Endothelial cell of umbilical vein (primary cell): ENCODE data around the gene AP2B1. TPM values are rescaled to one million over a fixed set of nuclear protein-coding genes. Genes with fewer than 3 reads are reported as not detected.

Experiments
- BruUV-seq: library from RNA; stranded (reverse); fragments of 400-500 nt; replicated peaks from 2 replicates; lab custom pipeline; 2021; lab: Mats Ljungman, UMichigan
- CTCF ChIA-PET: fragments of 300-600, 350-600 bp; sonication (Branson Sonifier 250); formaldehyde crosslinking; loops from one replicate; lab custom pipeline; 2021; ENCODE audit warnings: antibody characterized with exemption, inconsistent platforms; lab: Charles Lee
- POLR2A ChIA-PET: fragments of 300-600, 350-600 bp; sonication (Branson Sonifier 250); formaldehyde crosslinking; loops from one replicate; lab custom pipeline; 2021; ENCODE audit warnings: antibody characterized with exemption, inconsistent platforms; lab: Charles Lee
- DNase-seq: peaks from one replicate; pipeline ENCODE4 v3.0.0-alpha.2; 2011; ENCODE audit warnings: low read depth, low spot score
- FAIRE-seq: peaks from 2 replicates; lab custom pipeline; 2011; peaks lifted over from hg19 to GRCh38; lab: Jason Lieb, UNC
- H2AFZ ChIP-seq: 2 replicates; pipeline ENCODE4 v1.6.0; 2012; ENCODE audit warnings: low read depth, low read length, control low read depth, inconsistent platforms
- H3K27ac ChIP-seq: 2 replicates; pipeline ENCODE4 v1.5.1; 2011; ENCODE audit warnings: low read depth, mild to moderate bottlenecking, control low read depth, low read length, moderate library complexity; ENCODE audit not compliant: insufficient read depth
- H3K27me3 ChIP-seq, 2 experiments: 2 replicates each; pipeline versions ENCODE4 v1.6.0 to v1.6.1; 2011; ENCODE audit warnings: low read length in 2 of 2, mixed read lengths in 1 of 2; ENCODE audit not compliant: control insufficient read depth in 2 of 2, insufficient read depth in 2 of 2
- H3K36me3 ChIP-seq, 2 experiments: 2 replicates in 1 of 2; 3 replicates in 1 of 2; pipeline ENCODE4 v1.5.1; 2011; ENCODE audit warnings: low read length in 2 of 2, mild to moderate bottlenecking in 1 of 2, moderate library complexity in 1 of 2; ENCODE audit not compliant: control insufficient read depth in 2 of 2, insufficient read depth in 2 of 2; ENCODE audit errors: extremely low read depth in 1 of 2
- H3K4me1 ChIP-seq: 3 replicates; pipeline ENCODE4 v1.5.1; 2011; ENCODE audit warnings: mild to moderate bottlenecking, low read length; ENCODE audit not compliant: control insufficient read depth, insufficient read depth; ENCODE audit errors: extremely low read depth
- H3K4me2 ChIP-seq: 2 replicates; pipeline ENCODE4 v1.6.1; 2011; ENCODE audit warnings: low read length, control low read depth, mixed read lengths; ENCODE audit not compliant: insufficient read depth
- H3K4me3 ChIP-seq, 3 experiments: fragments of 200-600 bp in 1 of 3; sonication (generic), shearing (Covaris generic) in 1 of 3; replicated peaks in 1 of 3; 2 replicates each; pipeline ENCODE4 v1.5.1; 2011 to 2016; ENCODE audit warnings: control low read depth in 3 of 3, low read length in 3 of 3, mild to moderate bottlenecking in 2 of 3, inconsistent platforms in 1 of 3, low read depth in 1 of 3, moderate library complexity in 1 of 3; ENCODE audit not compliant: insufficient read depth in 1 of 3
- H3K79me2 ChIP-seq: 2 replicates; pipeline ENCODE4 v1.6.0; 2012; ENCODE audit warnings: low read length, inconsistent platforms; ENCODE audit not compliant: control insufficient read depth, insufficient read depth
- H3K9ac ChIP-seq: replicated peaks from 2 replicates; pipeline ENCODE3; 2011; ENCODE audit warnings: low read length, control low read depth; ENCODE audit not compliant: insufficient read depth; ENCODE audit errors: extremely low read depth
- H3K9me1 ChIP-seq: replicated peaks from 3 replicates; pipeline ENCODE4 v1.6.0; 2011; ENCODE audit warnings: mild to moderate bottlenecking, low read length; ENCODE audit not compliant: control insufficient read depth, insufficient read depth; ENCODE audit errors: extremely low read depth
- H3K9me3 ChIP-seq: replicated peaks from 2 replicates; pipeline ENCODE4 v1.5.1; 2012; ENCODE audit warnings: low read length, inconsistent platforms; ENCODE audit not compliant: control insufficient read depth, insufficient read depth
- H4K20me1 ChIP-seq: replicated peaks from 2 replicates; pipeline ENCODE3; 2011; ENCODE audit warnings: mild to moderate bottlenecking, low read length; ENCODE audit not compliant: control insufficient read depth, insufficient read depth; ENCODE audit errors: extremely low read depth
- EZH2 ChIP-seq: IDR thresholded peaks from 2 replicates; pipeline ENCODE4 v1.6.1; 2012; ENCODE audit warnings: borderline replicate concordance, low read depth, mild to moderate bottlenecking, moderate library complexity, low read length, inconsistent platforms; ENCODE audit not compliant: severe bottlenecking
- FOS ChIP-seq: IDR thresholded peaks from 2 replicates; pipeline ENCODE4 v1.6.1; 2011; ENCODE audit warnings: mild to moderate bottlenecking, low read length, moderate library complexity, borderline replicate concordance; ENCODE audit not compliant: insufficient read depth
- GATA2 ChIP-seq: IDR thresholded peaks from 2 replicates; pipeline ENCODE4 v1.7.0; 2011; ENCODE audit warnings: low read depth, mild to moderate bottlenecking, moderate library complexity, mixed read lengths, low read length; ENCODE audit not compliant: insufficient read length, insufficient read depth
- JUN ChIP-seq: IDR thresholded peaks from 2 replicates; pipeline ENCODE4 v1.6.1; 2011; ENCODE audit warnings: borderline replicate concordance, low read depth; ENCODE audit not compliant: insufficient read length, insufficient read depth
- MYC ChIP-seq: IDR thresholded peaks from one replicate; pipeline ENCODE4 v1.6.1; 2011; ENCODE audit warnings: mild to moderate bottlenecking, low read depth, low read length
- POLR2A ChIP-seq: IDR thresholded peaks from 2 replicates; pipeline ENCODE4 v1.6.1; 2012; ENCODE audit warnings: low read depth, mild to moderate bottlenecking, control low read depth, low read length
- POLR2AphosphoS5 ChIP-seq: IDR thresholded peaks from 2 replicates; pipeline ENCODE4 v1.6.1; 2012; ENCODE audit warnings: low read depth, mild to moderate bottlenecking, control low read depth, low read length, moderate library complexity; ENCODE audit not compliant: insufficient read depth
- dilution Hi-C: fragments of 300-500 bp; cut with MboI; formaldehyde crosslinking; loops from one replicate; pipeline ENCODE4 v1.15.0; 2019; ENCODE audit warnings: low sequenced_read_pairs; ENCODE audit not compliant: extremely low pct_ligation_motif_present
- intact Hi-C: fragments of 100-400 bp; cut with micrococcal nuclease; formaldehyde crosslinking; loops from one replicate; pipeline ENCODE4 v1.10.0; 2022
- polyA plus RNA-seq, 4 experiments: library from polyadenylated mRNA; depleted of rRNA in 3 of 4; stranded (reverse) in 3 of 4; unstranded in 1 of 4; fragments of >200 nt; gene quantifications; 2 replicates each; pipeline versions ENCODE4 v1.2.1 to v1.2.3, GENCODE V29; 2011 to 2012; ENCODE audit warnings: missing spikeins in 1 of 4
- total RNA-seq: library from RNA; stranded (reverse); gene quantifications from 2 replicates; pipeline ENCODE4 v1.2.3, GENCODE V29; 2021
- TF ChIP-seq, protein P1 (sequence below): IDR thresholded peaks from 2 replicates; pipeline ENCODE4 v1.6.1; 2011; ENCODE audit not compliant: insufficient read depth, insufficient read length
- TF ChIP-seq, protein P2 (sequence below), 2 donors: IDR thresholded peaks; 1 replicate in 1 of 2; 2 replicates in 1 of 2; pipeline ENCODE4 v1.5.1; 2011; ENCODE audit warnings: low read length in 2 of 2, mild to moderate bottlenecking in 2 of 2, moderate library complexity in 2 of 2, control low read depth in 1 of 2, inconsistent platforms in 1 of 2, low read depth in 1 of 2; ENCODE audit not compliant: insufficient read depth in 1 of 2; ENCODE audit errors: extremely low read depth in 1 of 2

AP2B1 gene
- total and polyA plus RNA-seq, 2 donors (not counting 3 experiments of a cell fraction or from before 2014, with no cell fraction given), result 106 to 198 TPM

DNA sequence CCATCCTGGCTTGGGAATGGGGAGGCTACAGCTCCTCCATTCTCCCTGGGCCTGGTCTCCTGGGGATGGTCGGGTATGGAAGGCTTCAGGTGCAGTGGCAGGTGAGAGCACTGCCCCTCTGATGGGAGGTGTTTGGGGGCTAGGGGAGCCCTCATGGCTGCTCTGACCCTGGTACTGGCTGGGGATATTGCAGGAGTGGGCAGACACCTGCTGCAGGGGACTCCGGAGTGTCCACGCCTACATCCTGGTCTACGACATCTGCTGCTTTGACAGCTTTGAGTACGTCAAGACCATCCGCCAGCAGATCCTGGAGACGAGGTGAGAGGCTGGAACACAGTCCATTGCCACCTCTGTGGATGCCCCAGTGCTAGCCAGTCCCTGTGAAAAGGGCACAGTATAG, 153.1 kb downstream of the AP2B1 start:
- intact Hi-C loops, result no loop called here
- Histone ChIP-seq H4K20me1 (no peaks in the 10 kb centered on the region), H3K36me3 (no peaks in the 10 kb centered on the region), H3K9ac (no peak overlapping the region), H3K27ac (no peak overlapping the region), H2AFZ (no peak overlapping the region), H3K4me1 (no peaks in the 10 kb centered on the region), H3K9me3 (no peaks in the 10 kb centered on the region), H3K9me1 (no peaks in the 10 kb centered on the region), H3K27me3 (peaks cover 37% of the 10 kb centered on the region in 2 experiments), H3K4me3 (no peak overlapping the region), H3K4me2 (no peak overlapping the region), H3K79me2 (no peaks in the 10 kb centered on the region)
- FAIRE-seq, result no peak
- dilution Hi-C loops, result loop anchor here (25.0 kb wide), 1 partner anchor 128 kb away; no protein-coding TSS in a partner anchor
- DNase-seq, result no peak
- ChIA-PET CTCF (interaction anchor here (0.7 to 2.0 kb wide), 3 partner anchors 9 to 127 kb away, joined by 3 to 7 read pairs (median 3); no protein-coding TSS in a partner anchor), POLR2A (no interaction called here)
- no TSS peak for BruUV-seq
- TF ChIP-seq GATA2 (no peak), JUN (no peak), MYC (no peak), FOS (no peak), EZH2 (no peak), POLR2AphosphoS5 (no peak), POLR2A (no peak)
- TF ChIP-seq, protein P1, sequence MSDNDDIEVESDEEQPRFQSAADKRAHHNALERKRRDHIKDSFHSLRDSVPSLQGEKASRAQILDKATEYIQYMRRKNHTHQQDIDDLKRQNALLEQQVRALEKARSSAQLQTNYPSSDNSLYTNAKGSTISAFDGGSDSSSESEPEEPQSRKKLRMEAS, result no peak
- TF ChIP-seq, protein P2, sequence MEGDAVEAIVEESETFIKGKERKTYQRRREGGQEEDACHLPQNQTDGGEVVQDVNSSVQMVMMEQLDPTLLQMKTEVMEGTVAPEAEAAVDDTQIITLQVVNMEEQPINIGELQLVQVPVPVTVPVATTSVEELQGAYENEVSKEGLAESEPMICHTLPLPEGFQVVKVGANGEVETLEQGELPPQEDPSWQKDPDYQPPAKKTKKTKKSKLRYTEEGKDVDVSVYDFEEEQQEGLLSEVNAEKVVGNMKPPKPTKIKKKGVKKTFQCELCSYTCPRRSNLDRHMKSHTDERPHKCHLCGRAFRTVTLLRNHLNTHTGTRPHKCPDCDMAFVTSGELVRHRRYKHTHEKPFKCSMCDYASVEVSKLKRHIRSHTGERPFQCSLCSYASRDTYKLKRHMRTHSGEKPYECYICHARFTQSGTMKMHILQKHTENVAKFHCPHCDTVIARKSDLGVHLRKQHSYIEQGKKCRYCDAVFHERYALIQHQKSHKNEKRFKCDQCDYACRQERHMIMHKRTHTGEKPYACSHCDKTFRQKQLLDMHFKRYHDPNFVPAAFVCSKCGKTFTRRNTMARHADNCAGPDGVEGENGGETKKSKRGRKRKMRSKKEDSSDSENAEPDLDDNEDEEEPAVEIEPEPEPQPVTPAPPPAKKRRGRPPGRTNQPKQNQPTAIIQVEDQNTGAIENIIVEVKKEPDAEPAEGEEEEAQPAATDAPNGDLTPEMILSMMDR (IDR thresholded peaks at IDR 0.05; ENCODE audit: extremely low read depth in 1 of 2, insufficient read depth in 1 of 2, low read depth in 1 of 2, low read length in 2 of 2), result no peak
